HG03139 (cell line): ENCODE measurements around the gene NOP10.
A peak's percentile ranks its signal among the peaks of the same experiment; 100 is the strongest.
"Not testable (repeated sequence)": the region's sequence is repeated elsewhere in the genome, so short reads cannot be mapped to it uniquely, and the experiment has no call there.

Experiments
- ATAC-seq: cut with Tn5 transposase; IDR thresholded peaks from one replicate; pipeline ENCODE4 v1.9.1; 2021; ENCODE audit not compliant: unreplicated experiment

Gene NOP10

DNA sequence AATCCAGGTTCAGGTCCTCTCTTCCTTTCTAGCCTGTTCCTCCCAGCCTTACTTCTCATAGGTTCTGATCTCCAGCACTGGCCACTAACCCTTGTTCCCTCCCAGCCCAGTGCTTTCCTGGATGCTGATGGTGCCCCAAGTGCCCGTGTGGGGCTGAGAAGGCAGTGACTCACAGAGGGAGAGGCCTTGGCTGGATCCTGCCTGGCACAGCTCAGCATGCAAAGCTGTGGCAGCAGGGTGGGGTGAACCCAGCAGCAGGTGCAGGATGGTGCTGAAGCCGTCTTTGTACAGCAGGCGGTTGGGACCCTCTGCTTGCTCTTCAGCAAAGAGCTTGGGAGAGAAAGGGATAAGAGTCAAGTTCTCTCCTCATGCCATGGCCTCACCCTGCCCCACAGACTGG, 16.5 kb upstream of the NOP10 start:
- no peak for ATAC-seq

DNA sequence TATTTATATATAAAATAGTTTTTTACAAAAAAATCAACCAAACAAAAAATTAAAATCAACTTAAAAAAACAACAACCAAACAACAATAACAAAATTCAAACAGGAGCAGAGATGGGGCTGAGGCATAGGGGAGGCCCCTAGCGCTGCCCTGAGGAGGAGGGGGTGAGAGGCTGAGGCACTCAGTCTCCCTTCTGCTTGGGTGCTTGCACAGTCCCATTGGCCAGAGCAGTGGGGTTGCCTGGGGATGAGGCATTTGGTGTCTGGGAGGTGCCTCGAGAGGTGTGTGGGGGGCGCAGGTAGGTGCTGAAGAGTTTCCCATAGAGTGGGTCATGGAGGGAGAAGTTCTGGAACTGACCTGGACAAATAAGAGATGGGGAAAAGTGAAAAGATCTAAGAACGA, 16.0 kb upstream of the NOP10 start:
- no peak for ATAC-seq

DNA sequence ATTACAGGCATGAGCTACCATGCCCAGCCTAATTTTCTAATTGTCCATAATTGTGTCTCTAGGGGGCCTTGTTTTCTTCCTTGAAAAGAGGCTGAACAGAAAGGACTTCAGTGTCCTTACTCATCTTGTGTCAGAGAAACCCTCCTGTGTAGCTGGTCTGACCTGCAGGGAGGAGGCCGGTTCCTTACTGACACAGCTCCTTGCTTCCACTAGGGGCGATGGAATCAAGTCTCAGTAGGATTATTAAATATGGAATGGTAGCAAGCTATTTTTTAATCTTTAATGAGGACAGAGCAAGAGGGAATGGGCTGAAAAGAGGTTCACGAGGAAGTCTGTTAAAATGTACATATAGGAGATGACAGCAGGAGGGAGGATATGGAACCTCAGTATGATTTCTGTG, 15.4 kb upstream of the NOP10 start:
- no peak for ATAC-seq

DNA sequence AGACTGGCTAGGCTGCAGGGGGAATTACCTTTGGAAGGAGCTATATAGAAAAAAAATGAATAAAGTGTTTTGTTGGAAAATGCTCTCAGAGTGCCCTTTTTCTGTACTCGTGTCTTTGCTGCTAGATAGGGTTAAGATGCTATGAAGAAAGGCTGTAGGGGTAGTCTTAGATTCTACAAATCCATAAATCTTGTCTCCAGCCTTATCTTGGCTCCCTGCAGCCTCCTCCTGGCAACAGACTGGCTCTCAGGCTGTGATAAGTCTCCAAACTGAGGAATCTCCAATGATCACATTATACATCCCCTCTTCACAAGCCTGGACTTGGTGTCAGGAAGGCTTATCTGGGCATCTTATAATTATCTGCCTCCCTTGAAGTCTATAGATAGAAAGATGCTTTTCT, 14.7 kb upstream of the NOP10 start:
- ATAC-seq, result no peak

DNA sequence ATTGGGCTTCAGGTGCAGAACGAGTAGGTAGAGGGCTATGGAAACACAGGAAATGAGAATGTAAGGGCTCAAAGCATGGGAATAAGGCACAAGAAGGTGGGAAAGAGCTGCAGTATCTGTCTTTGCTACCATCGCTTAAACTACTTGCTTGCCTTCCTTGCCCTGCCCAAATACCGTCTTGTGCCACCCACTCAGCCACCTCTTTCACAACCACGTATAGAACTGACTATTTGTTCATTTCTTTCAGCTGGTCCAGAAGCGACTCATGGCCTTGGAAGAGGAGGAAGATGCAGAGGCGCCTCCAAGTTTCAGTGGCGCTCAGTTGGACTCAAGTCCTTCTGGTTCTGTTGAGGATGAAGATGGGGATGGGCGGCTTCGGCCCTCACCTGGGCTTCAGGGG, 12.3 kb upstream of the NOP10 start:
- ATAC-seq, result no peak

DNA sequence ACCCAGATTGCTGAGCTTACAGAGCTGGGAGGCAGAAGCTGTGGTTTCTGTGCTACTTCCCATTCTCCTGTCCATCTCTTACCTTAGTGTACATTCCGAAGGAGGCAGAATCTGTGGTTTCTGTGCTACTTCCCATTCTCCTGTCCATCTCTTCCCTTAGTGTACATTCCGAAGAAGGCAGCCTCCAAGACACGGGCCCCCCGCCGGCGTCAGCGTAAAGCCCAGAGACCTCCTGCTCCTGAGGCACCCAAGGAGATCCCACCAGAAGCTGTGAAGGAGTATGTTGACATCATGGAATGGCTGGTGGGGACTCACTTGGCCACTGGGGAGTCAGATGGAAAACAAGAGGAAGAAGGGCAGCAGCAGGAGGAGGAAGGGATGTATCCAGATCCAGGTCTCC, 11.3 kb upstream of the NOP10 start:
- no peak for ATAC-seq

DNA sequence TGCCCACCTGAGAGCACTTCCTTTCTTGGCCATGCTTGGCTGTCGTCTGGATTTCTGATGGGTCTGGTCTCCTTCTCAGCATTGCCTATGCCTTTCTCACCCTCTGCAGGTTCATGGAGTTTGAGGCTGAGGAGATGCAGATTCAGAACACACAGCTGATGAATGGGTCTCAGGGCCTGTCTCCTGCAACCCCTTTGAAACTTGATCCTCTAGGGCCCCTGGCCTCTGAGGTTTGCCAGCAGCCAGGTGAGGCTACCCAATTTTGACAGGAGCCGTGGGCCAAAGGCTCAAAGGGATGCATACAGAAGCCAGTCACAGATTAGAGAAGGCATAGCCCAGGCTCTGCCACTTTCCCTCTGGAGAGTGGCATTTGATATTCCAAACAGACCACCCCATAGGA, 10.7 kb upstream of the NOP10 start:
- no peak for ATAC-seq

DNA sequence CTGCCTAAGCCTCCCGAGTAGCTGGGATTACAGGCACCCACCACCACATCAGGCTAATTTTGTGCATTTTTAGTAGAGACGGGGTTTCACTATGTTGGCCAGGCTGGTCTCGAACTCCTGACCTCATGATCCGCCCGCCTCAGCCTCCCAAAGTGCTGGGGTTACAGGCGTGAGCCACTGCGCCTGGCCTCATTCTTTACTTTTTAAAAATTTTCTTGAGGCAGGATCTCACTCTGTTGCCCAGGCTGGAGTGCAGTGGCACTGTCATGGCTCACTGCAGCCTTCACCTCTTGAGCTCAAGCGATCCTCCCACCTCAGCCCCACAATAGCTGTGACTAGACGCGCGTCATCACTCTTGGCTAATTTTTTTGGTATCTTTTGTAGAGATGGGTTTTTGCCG, 10.1 kb upstream of the NOP10 start:
- not testable (repeated sequence) for ATAC-seq

DNA sequence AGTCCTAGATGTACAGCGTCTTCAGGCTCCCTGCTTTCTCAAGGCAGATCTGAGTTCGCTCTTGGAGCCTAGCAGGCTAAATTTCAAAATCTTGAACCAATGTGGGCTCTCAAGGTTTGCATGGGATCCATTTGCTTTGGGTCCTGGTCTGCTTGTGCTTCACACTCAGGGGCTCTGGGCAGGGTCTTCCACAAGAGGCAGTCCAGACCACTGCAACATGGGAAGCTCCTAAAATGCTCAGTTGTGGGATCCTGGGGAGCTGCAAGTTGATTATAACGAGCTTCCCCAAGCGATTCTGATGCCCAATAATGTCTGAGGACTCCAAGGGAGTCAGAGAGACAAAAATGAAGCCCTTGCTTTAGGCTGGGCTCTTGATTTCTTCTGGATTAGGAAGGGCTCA, 6.8 kb upstream of the NOP10 start:
- ATAC-seq, result no peak

DNA sequence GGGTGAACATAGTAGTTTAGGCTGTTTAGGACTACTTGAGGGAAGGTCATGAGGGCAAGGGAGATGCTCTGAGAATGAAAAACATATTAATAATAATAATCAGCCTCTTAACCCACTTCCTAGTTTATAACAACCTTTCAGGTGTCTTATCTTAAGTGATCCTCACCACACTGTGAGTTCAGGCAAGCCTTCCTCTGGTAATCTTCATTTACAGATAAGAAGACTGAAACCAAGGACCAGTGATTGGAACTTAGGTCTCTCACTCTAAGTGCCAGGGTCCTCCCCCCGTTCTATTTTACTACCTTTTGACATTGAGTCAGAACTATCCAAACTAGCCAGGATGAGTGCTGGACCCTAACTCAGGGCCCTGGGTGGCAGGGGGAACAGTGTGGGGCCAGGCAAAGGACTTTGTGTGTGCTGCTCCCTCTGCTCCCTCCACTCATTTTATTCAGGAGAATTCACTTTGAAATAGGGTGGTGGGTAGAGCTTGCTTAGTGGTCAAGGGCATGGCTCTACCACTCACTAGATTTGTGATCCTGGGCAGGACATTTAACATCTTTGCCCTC, 5.9 kb upstream of the NOP10 start:
- no peak for ATAC-seq

DNA sequence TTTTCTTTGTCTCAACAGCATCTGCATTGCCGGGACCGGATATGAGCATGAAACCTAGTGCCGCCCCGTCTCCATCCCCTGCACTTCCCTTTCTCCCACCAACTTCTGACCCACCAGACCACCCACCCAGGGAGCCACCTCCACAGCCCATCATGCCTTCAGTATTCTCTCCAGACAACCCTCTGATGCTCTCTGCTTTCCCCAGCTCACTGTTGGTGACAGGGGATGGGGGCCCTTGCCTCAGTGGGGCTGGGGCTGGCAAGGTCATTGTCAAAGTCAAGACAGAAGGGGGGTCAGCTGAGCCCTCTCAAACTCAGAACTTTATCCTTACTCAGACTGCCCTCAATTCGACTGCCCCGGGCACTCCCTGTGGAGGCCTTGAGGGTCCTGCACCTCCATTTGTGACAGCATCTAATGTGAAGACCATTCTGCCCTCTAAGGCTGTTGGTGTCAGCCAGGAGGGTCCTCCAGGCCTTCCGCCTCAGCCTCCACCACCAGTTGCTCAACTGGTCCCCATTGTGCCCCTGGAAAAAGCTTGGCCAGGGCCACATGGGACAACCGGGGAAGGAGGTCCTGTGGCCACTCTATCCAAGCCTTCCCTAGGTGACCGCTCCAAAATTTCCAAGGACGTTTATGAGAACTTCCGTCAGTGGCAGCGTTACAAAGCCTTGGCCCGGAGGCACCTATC, 5.2 kb upstream of the NOP10 start:
- no peak for ATAC-seq

DNA sequence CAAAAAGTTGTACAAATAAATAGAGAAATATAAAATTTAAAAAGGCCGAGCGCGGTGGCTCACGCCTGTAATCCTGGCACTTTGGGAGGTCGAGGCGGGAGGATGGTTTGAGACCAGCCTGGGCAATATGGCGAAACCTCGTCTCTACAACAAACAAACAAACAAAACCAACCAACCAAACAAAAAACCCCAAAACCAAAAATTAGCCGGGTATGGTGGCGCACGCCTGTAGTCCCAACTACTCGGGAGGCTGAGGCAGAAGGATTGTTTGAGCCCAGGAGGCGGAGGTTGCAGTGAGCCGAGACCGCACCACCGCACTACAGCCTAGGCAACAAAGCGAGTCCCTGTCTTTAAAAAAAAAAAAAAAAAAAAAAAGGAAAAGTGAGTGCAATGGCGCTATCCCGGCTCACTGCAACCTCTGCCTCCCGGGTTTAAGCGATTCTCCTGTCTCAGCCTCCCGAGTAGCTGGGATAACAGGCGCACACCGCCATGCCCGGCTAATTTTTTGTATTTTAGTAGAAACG, 661 bp downstream of the NOP10 start:
- not testable (repeated sequence) for ATAC-seq

DNA sequence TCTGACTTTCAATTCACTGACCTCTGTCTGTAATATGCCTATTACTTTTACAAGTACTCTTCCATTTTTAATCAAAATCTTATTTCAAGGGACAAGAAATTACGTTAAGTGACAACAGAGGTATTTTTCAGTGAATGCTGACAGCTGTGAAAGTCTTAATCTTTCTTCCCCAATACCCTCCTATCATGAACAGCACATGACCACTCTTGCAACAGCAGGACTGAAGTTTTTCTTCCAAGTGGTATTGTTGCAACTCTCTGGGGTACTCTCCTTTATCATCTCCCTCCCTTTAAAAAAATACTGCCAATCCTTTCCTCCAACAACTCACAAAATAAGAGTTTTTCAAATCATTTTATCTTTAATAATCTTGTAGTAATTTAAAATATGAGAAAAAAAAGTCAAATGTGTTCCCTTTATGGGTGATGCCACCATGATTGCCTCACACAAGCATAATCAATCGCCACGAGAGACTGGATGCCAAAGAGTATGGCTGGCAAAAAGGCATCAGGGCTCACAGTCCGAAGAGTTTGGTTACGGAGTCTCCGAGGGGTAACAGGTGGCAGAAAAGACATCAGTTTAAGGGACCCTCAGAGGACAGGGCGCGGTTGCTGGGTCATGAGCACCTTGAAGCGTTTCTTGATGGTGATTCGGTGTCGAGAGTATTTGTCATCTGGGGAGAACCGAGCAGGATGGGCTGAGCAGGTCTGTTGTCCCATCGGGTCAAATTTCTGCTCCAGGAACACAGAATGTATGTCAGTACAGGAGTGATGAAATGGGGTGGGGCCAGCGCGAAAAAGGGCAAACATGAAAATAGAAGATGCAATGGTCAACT, 1.3 kb downstream of the NOP10 start:
- ATAC-seq, result no peak

DNA sequence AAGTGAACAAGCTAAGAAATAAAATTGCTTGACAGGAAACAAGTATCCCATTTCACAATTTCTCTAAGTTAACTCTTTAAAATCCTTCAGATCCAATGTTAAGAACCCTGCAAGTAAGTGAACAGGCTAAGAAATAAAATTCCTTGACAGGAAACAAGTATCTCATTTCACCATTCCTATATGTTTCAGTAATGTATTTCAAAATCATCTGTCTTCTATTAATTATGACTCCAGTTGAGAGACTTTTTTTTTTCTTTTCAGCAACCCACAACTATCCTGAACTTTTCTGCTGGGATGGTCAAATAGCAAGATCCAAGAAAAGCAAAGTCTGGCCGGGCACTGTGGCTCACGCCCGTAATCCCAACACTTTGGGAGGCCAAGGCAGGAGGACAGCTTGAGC, 3.0 kb downstream of the NOP10 start:
- ATAC-seq, result no peak

DNA sequence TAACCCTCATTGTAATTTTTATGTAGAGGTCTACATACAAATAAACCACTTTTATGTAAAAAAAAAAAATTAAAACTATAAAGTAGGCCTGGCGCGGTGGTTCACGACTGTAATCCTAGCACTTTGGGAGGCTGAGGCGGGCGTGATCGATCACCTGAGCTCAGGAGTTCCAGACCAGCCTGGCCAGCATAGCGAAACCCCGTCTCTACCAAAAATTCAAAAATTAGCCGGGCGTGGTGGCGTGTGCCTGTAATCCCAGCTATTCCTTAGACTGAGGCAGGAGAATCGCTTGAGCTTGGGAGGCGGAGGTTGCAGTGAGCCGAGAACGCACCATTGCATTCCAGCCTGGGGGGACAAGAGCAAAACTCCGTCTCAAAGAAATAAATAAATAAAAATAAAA, 4.6 kb downstream of the NOP10 start:
- ATAC-seq, result no peak

DNA sequence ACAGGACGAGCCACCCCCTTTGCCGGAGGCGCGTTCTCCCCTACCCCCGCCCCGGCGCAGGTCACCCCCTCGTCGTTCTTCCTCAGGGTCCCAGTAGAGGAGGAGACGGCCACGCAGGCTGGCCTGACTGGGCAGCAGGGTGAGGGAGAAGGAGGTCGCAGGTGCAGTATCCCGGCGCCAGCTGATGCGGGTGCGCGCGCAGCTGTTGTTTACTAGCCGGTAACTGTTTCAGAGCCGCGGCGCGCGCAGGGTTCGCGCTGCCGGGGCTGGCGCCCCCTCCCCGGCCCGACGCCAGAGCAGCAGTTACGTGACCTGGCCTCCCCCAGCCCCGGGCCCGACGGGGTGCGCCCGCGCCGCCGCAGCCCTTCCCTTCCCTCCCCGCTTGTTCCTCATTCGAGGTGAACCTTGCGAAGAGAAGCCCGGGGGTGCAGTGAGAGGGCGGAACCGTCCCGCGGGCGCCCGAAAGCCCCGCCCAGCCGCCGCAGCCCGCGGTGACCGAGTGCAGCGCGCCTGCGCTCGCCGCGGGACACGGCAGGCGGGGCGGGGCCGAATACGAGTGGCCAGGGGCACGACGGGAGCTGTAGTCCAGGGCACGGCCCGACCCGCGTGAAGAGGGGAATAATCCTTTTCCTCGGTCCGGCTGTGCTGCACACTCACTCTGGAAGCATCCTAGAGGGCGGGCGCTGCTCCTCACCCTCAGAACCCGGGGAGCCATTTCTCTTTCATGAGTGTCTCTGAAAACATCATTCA, 5.2 kb downstream of the NOP10 start, which contains the start of gene SLC12A6:
Gene SLC12A6, minus strand, starts transcription at position 225 of the 750 bp plus-strand sequence. CDS start 1,101 bp downstream, outside the sequence.
- ATAC-seq, result peak; percentile 65

DNA sequence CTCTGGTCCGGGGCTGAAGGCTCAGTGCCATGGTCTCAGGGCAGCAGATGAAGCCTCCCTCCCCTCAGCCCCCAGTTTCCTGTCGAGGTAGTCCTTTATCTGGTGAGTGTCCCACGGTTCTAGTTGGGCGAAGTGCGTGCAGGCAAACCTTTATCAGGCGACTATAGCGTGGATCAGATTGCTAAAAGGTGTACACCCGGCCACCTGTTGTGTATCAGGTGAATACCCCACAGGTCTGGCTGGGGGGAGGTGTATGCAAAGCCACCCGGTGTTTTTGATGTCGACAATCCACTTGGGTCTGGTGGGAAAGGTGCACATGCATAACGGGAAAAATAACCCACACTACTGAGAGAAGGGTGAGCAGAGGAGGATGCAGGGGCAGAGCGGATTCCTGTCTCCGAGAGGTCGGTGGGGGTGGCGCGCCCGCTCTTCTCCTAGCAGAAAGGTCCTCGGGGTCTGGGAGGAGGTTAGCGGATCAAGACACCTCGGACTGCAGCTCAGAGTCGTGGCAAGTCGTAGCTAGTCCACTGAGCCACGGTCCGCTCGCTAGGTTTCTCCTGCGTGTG, 5.9 kb downstream of the NOP10 start:
- peak; percentile 14 for ATAC-seq

DNA sequence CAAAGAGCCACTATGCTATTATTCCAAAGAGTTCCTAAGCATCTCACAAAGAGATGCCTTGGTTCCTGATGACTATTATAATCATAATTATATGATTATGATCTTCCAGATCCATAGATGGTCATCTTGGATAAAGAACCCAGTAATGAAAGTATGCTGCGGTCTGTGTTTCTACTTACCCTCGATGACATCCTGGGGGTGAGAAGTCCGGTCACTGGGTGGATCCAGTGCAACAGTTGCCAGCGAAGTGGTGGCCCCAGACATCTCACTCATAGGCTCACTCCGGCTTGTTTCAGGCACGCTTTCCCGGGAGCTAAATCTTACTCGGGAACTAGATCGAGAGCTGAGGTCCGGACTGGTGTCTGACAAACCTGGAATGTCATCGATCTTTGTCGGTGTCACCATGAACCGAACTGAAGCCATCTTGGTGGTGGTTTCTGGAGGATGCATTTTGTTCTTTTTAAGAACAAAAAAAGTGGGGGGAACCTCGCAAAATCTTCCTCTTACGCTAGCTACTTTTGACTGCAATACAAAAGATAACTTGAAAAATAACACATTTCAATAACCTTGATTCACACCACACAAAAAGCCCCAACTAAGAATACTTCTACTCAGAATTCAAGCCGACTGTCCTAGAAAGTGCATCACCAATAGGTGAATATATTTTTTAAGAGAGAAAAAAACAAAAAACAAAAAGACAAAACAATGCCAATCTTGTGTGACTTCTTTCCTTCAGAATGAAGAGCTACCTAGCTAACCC, 6.5 kb downstream of the NOP10 start:
- ATAC-seq, result no peak

DNA sequence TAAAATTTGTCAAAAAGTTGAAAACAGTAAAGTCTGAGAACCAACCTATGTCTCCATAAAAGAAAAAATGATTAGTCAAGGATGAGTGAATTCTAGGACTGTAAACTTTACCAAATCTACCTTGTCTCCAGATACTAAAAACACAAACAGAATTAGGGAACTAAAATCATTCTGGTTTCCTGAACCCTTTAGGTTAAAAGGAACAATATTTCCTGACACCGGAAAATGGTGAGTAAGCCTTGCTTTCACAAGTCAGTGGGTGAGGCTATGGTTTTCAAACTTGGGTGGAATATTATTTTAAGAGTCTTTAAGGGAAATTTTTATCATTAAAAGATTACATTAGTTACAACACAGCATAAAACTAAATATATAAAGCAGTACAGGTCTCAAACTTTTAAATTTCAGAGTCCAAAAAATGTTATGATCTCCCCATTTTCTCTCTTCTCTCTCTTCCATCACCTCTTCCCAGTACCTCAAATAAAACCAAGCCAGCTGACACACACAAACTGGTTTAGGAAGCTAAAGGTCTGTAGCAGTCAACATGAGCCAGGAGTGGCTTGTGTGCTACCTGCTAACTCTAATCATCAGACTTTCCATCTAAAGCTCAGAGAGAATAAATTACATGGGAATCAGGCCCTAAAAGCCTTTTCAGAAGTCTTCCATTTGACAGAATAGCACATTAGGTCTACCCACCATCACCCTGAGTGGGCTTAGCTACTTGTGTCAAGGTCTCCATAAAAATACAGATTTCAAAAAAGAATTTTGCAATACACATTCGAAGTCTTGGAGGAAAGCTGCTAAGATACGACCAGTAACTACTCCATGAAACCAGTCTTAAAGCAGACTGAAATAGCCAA, 7.5 kb downstream of the NOP10 start:
- no peak for ATAC-seq
